IMR-90 (cell line): ENCODE measurements around the gene MED17.

Experiments used
- BHLHE40 ChIP-seq: fragments of 150-350 bp; IDR thresholded peaks from 2 replicates; pipeline ENCODE4 v1.6.1; 2016; ENCODE audit warnings: mild to moderate bottlenecking, low read depth, low read length
- CEBPB ChIP-seq: IDR thresholded peaks from 2 replicates; pipeline ENCODE4 v1.6.1; 2012; ENCODE audit warnings: low read depth, low read length, improper control_type of control experiment
- FOS ChIP-seq: fragments of 150-350 bp; IDR thresholded peaks from 2 replicates; pipeline ENCODE4 v1.6.1; 2016; ENCODE audit warnings: low read depth, low read length
- MAFK ChIP-seq: IDR thresholded peaks from 2 replicates; pipeline ENCODE4 v1.6.1; 2012; ENCODE audit warnings: low read depth, low read length, improper control_type of control experiment
- MAZ ChIP-seq: IDR thresholded peaks from 2 replicates; pipeline ENCODE4 v1.6.1; 2012; ENCODE audit warnings: low read depth, mild to moderate bottlenecking, low read length, improper control_type of control experiment, moderate library complexity, borderline replicate concordance
- MXI1 ChIP-seq: IDR thresholded peaks from 2 replicates; pipeline ENCODE4 v1.6.1; 2012; ENCODE audit warnings: low read depth, mild to moderate bottlenecking, low read length, moderate library complexity, borderline replicate concordance
- POLR2A ChIP-seq: IDR thresholded peaks from 2 replicates; pipeline ENCODE4 v1.6.1; 2012; ENCODE audit warnings: mild to moderate bottlenecking, low read depth, low read length
- RAD21 ChIP-seq: IDR thresholded peaks from 2 replicates; pipeline ENCODE4 v1.6.1; 2012; ENCODE audit warnings: low read length, improper control_type of control experiment
- RCOR1 ChIP-seq: IDR thresholded peaks from 2 replicates; pipeline ENCODE4 v1.6.1; 2012; ENCODE audit warnings: mild to moderate bottlenecking, low read length, improper control_type of control experiment; ENCODE audit not compliant: insufficient replicate concordance
- RFX5 ChIP-seq: IDR thresholded peaks from 2 replicates; pipeline ENCODE4 v1.8.0; 2012; ENCODE audit warnings: low read depth, mild to moderate bottlenecking, low read length, moderate library complexity
- SMC3 ChIP-seq: fragments of 150-350 bp; IDR thresholded peaks from 2 replicates; pipeline ENCODE4 v1.6.1; 2016; ENCODE audit warnings: low read depth, mild to moderate bottlenecking, antibody characterized with exemption, low read length, moderate library complexity
- TF ChIP-seq, protein P1 (sequence below): fragments of 150-350 bp; IDR thresholded peaks from 2 replicates; pipeline ENCODE4 v1.6.1; 2016; ENCODE audit warnings: low read depth, mild to moderate bottlenecking, low read length, moderate library complexity, borderline replicate concordance
- TF ChIP-seq, protein P2 (sequence below): conservative IDR thresholded peaks from 2 replicates; pipeline ENCODE4 v1.5.1; 2012; ENCODE audit warnings: mild to moderate bottlenecking, low read depth, low read length, improper control_type of control experiment
- TF ChIP-seq, protein P3 (sequence below): fragments of 150-350 bp; IDR thresholded peaks from 2 replicates; pipeline ENCODE4 v1.6.1; 2017; ENCODE audit warnings: mild to moderate bottlenecking, antibody characterized with exemption, low read length, low read depth

DNA sequence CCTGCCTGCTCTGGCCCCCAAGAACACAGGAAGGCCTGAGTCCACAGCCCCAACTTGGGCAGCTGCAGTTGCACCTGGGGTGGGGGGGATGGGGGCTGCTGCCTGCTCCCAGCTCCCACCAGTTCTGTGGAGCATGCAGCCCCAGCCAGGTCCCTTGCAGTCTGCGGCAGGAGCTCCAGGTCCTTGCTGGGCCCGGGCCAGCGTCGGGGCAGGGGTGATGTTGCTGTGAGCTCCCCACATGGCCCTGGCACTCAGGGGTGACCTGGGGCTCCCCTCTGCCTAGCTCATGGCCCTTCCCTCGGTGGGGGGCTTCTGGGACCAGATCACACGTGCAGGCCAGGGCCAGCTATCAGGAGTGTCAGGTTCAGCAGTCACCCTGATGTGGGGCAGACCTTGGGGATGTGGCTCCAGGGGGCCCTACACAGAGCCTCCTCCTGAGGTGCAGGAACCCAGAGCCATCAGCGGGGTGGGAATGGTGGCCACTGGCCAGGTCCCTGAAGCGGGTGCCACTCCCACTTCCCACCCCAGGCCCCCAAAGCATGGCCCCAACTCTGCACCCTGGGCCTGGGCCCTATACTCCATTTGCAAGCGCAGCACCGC, 10.4 kb upstream of the MED17 start:
- TF ChIP-seq RAD21 (no peak), CEBPB (no peak), POLR2A (no peak), MXI1 (no peak), FOS (no peak), RFX5 (no peak), RCOR1 (no peak), MAFK (no peak), MAZ (no peak), BHLHE40 (no peak), SMC3 (no peak)
- TF ChIP-seq, protein P1, sequence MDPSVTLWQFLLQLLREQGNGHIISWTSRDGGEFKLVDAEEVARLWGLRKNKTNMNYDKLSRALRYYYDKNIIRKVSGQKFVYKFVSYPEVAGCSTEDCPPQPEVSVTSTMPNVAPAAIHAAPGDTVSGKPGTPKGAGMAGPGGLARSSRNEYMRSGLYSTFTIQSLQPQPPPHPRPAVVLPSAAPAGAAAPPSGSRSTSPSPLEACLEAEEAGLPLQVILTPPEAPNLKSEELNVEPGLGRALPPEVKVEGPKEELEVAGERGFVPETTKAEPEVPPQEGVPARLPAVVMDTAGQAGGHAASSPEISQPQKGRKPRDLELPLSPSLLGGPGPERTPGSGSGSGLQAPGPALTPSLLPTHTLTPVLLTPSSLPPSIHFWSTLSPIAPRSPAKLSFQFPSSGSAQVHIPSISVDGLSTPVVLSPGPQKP: no peak
- TF ChIP-seq, protein P2, sequence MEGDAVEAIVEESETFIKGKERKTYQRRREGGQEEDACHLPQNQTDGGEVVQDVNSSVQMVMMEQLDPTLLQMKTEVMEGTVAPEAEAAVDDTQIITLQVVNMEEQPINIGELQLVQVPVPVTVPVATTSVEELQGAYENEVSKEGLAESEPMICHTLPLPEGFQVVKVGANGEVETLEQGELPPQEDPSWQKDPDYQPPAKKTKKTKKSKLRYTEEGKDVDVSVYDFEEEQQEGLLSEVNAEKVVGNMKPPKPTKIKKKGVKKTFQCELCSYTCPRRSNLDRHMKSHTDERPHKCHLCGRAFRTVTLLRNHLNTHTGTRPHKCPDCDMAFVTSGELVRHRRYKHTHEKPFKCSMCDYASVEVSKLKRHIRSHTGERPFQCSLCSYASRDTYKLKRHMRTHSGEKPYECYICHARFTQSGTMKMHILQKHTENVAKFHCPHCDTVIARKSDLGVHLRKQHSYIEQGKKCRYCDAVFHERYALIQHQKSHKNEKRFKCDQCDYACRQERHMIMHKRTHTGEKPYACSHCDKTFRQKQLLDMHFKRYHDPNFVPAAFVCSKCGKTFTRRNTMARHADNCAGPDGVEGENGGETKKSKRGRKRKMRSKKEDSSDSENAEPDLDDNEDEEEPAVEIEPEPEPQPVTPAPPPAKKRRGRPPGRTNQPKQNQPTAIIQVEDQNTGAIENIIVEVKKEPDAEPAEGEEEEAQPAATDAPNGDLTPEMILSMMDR: no peak
- TF ChIP-seq, protein P3, sequence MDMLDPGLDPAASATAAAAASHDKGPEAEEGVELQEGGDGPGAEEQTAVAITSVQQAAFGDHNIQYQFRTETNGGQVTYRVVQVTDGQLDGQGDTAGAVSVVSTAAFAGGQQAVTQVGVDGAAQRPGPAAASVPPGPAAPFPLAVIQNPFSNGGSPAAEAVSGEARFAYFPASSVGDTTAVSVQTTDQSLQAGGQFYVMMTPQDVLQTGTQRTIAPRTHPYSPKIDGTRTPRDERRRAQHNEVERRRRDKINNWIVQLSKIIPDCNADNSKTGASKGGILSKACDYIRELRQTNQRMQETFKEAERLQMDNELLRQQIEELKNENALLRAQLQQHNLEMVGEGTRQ: no peak
